ENCODE results near the gene SLAMF9.

The SLAMF9 gene

GRCh38 chr1:159953536-159954515 lies at the start of gene SLAMF9:
TSS of gene SLAMF9 (minus strand) at chr1:159954237. CDS start at chr1:159954137, 100 bp downstream.
- no peak for DNase-seq

- DNase-seq: no peak
Measured at GRCh38 chr1:160001440-160001839, 47.4 kb upstream of the SLAMF9 start.

- DNase-seq: no peak
Measured at GRCh38 chr1:159999204-159999603, 45.2 kb upstream of the SLAMF9 start.

- no peak for DNase-seq
Measured at GRCh38 chr1:159996653-159997052, 42.6 kb upstream of the SLAMF9 start.

- no peak for DNase-seq
Measured at GRCh38 chr1:159994896-159995295, 40.9 kb upstream of the SLAMF9 start.

- no peak for DNase-seq
Measured at GRCh38 chr1:159993911-159994310, 39.9 kb upstream of the SLAMF9 start.

GRCh38 chr1:159992161-159992560 lies 38.1 kb upstream of the SLAMF9 start:
- DNase-seq: no peak

GRCh38 chr1:159991513-159991912 lies 37.5 kb upstream of the SLAMF9 start:
- DNase-seq: peak; percentile 4

GRCh38 chr1:159990005-159990404 lies 36.0 kb upstream of the SLAMF9 start:
- no peak for DNase-seq

GRCh38 chr1:159989581-159989980 lies 35.5 kb upstream of the SLAMF9 start:
- no peak for DNase-seq

- no peak for DNase-seq
Measured at GRCh38 chr1:159988006-159988405, 34.0 kb upstream of the SLAMF9 start.

GRCh38 chr1:159987186-159987585 lies 33.1 kb upstream of the SLAMF9 start:
- DNase-seq: no peak

- no peak for DNase-seq
Measured at GRCh38 chr1:159986531-159986930, 32.5 kb upstream of the SLAMF9 start.

- DNase-seq: no peak
Measured at GRCh38 chr1:159986093-159986492, 32.1 kb upstream of the SLAMF9 start.

- DNase-seq: no peak
Measured at GRCh38 chr1:159985473-159985872, 31.4 kb upstream of the SLAMF9 start.

GRCh38 chr1:159983681-159984080 lies 29.6 kb upstream of the SLAMF9 start:
- no peak for DNase-seq

GRCh38 chr1:159982280-159982679 lies 28.2 kb upstream of the SLAMF9 start:
- no peak for DNase-seq

- DNase-seq: no peak
Measured at GRCh38 chr1:159981351-159982055, 27.5 kb upstream of the SLAMF9 start.

GRCh38 chr1:159980786-159981185 lies 26.7 kb upstream of the SLAMF9 start:
- no peak for DNase-seq

GRCh38 chr1:159980076-159980475 lies 26.0 kb upstream of the SLAMF9 start:
- DNase-seq: no peak

GRCh38 chr1:159979257-159979656 lies 25.2 kb upstream of the SLAMF9 start:
- no peak for DNase-seq

- DNase-seq: no peak
Measured at GRCh38 chr1:159978107-159978398, 24.0 kb upstream of the SLAMF9 start.

- no peak for DNase-seq
Measured at GRCh38 chr1:159977364-159978106, 23.5 kb upstream of the SLAMF9 start.
